22Rv1 (cell line): Measurements from ENCODE around the gene MOV10L1.

Experiments
- CTCF ChIP-seq: fragments of 450-650 bp; IDR thresholded peaks from 2 replicates; pipeline ENCODE4 v1.5.1; 2017; ENCODE audit warnings: mild to moderate bottlenecking
- ZFX ChIP-seq: fragments of 450-650 bp; IDR thresholded peaks from 2 replicates; pipeline ENCODE4 v1.6.1; 2017; ENCODE audit warnings: antibody characterized with exemption, borderline replicate concordance

- no peak for TF ChIP-seq CTCF
- TF ChIP-seq ZFX: no peak
Observed at GRCh38 chr22:50081426-50082196, 8.2 kb upstream of the MOV10L1 start.
